Activated naive CD8-positive, alpha-beta T cell treated with anti-CD3 and anti-CD28 coated beads, Interleukin-2, amount 50 U/mL, for 24 hours (primary cell): ENCODE measurements around the gene RFFL.
"Not testable (repeated sequence)": the region's sequence is repeated elsewhere in the genome, so short reads cannot be mapped to it uniquely, and the experiment has no call there.

ENCODE experiments used
- ATAC-seq: fragments of 150-1000 bp; cut with Tn5 transposase; one replicate; pipeline ENCODE4 v1.10.0; 2021
- DNase-seq: peaks from one replicate; pipeline ENCODE4 v3.0.0; 2021
- H3K27ac Mint-ChIP-seq: one replicate; pipeline ENCODE4 v1.8.0; 2021; ENCODE audit warnings: mild to moderate bottlenecking, mixed read lengths
- H3K27me3 Mint-ChIP-seq: one replicate; pipeline ENCODE4 v1.8.0; 2021; ENCODE audit warnings: mixed read lengths
- H3K36me3 Mint-ChIP-seq: one replicate; pipeline ENCODE4 v1.8.0; 2021; ENCODE audit warnings: low read depth, mixed read lengths
- H3K4me1 Mint-ChIP-seq: one replicate; pipeline ENCODE4 v1.8.0; 2021; ENCODE audit warnings: mixed read lengths
- H3K4me3 Mint-ChIP-seq: one replicate; pipeline ENCODE4 v1.8.0; 2021; ENCODE audit warnings: mild to moderate bottlenecking, moderate library complexity, mixed read lengths
- H3K9me3 Mint-ChIP-seq: one replicate; pipeline ENCODE4 v1.8.0; 2021; ENCODE audit warnings: mixed read lengths

The RFFL gene

GRCh38 chr17:35018814-35019213, 44.7 kb downstream of the RFFL start:
- peaks cover 3% of the 10 kb centered on the region for H3K36me3 Mint-ChIP-seq
- DNase-seq (no peak), ATAC-seq (no peak)
- H3K27ac Mint-ChIP-seq, result no peak overlapping the region
- H3K4me3 Mint-ChIP-seq, result no peak overlapping the region
- peaks cover 35% of the 10 kb centered on the region for H3K4me1 Mint-ChIP-seq
- H3K9me3 Mint-ChIP-seq, result no peaks in the 10 kb centered on the region
- no peaks in the 10 kb centered on the region for H3K27me3 Mint-ChIP-seq

- H3K4me1 Mint-ChIP-seq, result peaks cover 18% of the 10 kb centered on the region
- no peak overlapping the region for H3K4me3 Mint-ChIP-seq
- no peaks in the 10 kb centered on the region for H3K9me3 Mint-ChIP-seq
- DNase-seq, result no peak
- ATAC-seq, result no peak
- no peak overlapping the region for H3K27ac Mint-ChIP-seq
- H3K27me3 Mint-ChIP-seq, result no peaks in the 10 kb centered on the region
- peaks cover 7% of the 10 kb centered on the region for H3K36me3 Mint-ChIP-seq
These were observed 46.5 kb downstream of the RFFL start for GRCh38 chr17:35017021-35017420.

GRCh38 chr17:35016369-35016768, 47.1 kb downstream of the RFFL start:
- no peaks in the 10 kb centered on the region for H3K27me3 Mint-ChIP-seq
- peaks cover 7% of the 10 kb centered on the region for H3K36me3 Mint-ChIP-seq
- H3K9me3 Mint-ChIP-seq, result no peaks in the 10 kb centered on the region
- DNase-seq (no peak), ATAC-seq (no peak)
- no peak overlapping the region for H3K27ac Mint-ChIP-seq
- H3K4me1 Mint-ChIP-seq, result peaks cover 11% of the 10 kb centered on the region
- H3K4me3 Mint-ChIP-seq, result no peak overlapping the region

- Mint-ChIP-seq H3K4me1 (no peaks in the 10 kb centered on the region), H3K36me3 (peaks cover 20% of the 10 kb centered on the region), H3K4me3 (no peak overlapping the region), H3K9me3 (no peaks in the 10 kb centered on the region), H3K27ac (no peak overlapping the region), H3K27me3 (no peaks in the 10 kb centered on the region)
- ATAC-seq (no peak), DNase-seq (no peak)
These were observed 51.8 kb downstream of the RFFL start for GRCh38 chr17:35011671-35012216.

GRCh38 chr17:35010093-35010492, 53.4 kb downstream of the RFFL start:
- DNase-seq (no peak), ATAC-seq (no peak)
- peaks cover 21% of the 10 kb centered on the region for H3K36me3 Mint-ChIP-seq
- H3K4me1 Mint-ChIP-seq, result no peaks in the 10 kb centered on the region
- H3K9me3 Mint-ChIP-seq, result no peaks in the 10 kb centered on the region
- no peaks in the 10 kb centered on the region for H3K27me3 Mint-ChIP-seq
- no peak overlapping the region for H3K4me3 Mint-ChIP-seq
- H3K27ac Mint-ChIP-seq, result no peak overlapping the region

GRCh38 chr17:35006961-35007360, 56.5 kb downstream of the RFFL start:
- Mint-ChIP-seq H3K9me3 (no peaks in the 10 kb centered on the region), H3K4me3 (no peak overlapping the region), H3K27me3 (no peaks in the 10 kb centered on the region), H3K4me1 (no peaks in the 10 kb centered on the region), H3K36me3 (peaks cover 25% of the 10 kb centered on the region), H3K27ac (peak overlapping the region; percentile 47)
- no peak for ATAC-seq
- DNase-seq, result no peak

- Mint-ChIP-seq H3K36me3 (peaks cover 28% of the 10 kb centered on the region), H3K4me3 (no peak overlapping the region), H3K27me3 (no peaks in the 10 kb centered on the region), H3K27ac (no peak overlapping the region), H3K4me1 (no peaks in the 10 kb centered on the region), H3K9me3 (no peaks in the 10 kb centered on the region)
- no peak for ATAC-seq
- DNase-seq, result no peak
These were observed 57.2 kb downstream of the RFFL start for GRCh38 chr17:35006345-35006744.

GRCh38 chr17:35003778-35004177, 59.7 kb downstream of the RFFL start:
- DNase-seq (no peak), ATAC-seq (no peak)
- no peak overlapping the region for H3K4me3 Mint-ChIP-seq
- no peaks in the 10 kb centered on the region for H3K4me1 Mint-ChIP-seq
- no peak overlapping the region for H3K27ac Mint-ChIP-seq
- no peaks in the 10 kb centered on the region for H3K27me3 Mint-ChIP-seq
- H3K36me3 Mint-ChIP-seq, result peaks cover 33% of the 10 kb centered on the region
- H3K9me3 Mint-ChIP-seq, result no peaks in the 10 kb centered on the region

GRCh38 chr17:35002876-35003551, 60.5 kb downstream of the RFFL start:
- DNase-seq (no peak), ATAC-seq (no peak)
- Mint-ChIP-seq H3K4me1 (peaks cover 3% of the 10 kb centered on the region), H3K9me3 (no peaks in the 10 kb centered on the region), H3K27me3 (no peaks in the 10 kb centered on the region), H3K36me3 (peaks cover 32% of the 10 kb centered on the region), H3K27ac (no peak overlapping the region), H3K4me3 (no peak overlapping the region)

GRCh38 chr17:35001549-35001948, 62.0 kb downstream of the RFFL start:
- no peak overlapping the region for H3K27ac Mint-ChIP-seq
- no peaks in the 10 kb centered on the region for H3K9me3 Mint-ChIP-seq
- H3K27me3 Mint-ChIP-seq, result no peaks in the 10 kb centered on the region
- H3K4me3 Mint-ChIP-seq, result no peak overlapping the region
- ATAC-seq (no peak), DNase-seq (no peak)
- H3K36me3 Mint-ChIP-seq, result peaks cover 25% of the 10 kb centered on the region
- peaks cover 3% of the 10 kb centered on the region for H3K4me1 Mint-ChIP-seq

GRCh38 chr17:35000965-35001364, 62.5 kb downstream of the RFFL start:
- peaks cover 29% of the 10 kb centered on the region for H3K36me3 Mint-ChIP-seq
- not testable (repeated sequence) for H3K4me1 Mint-ChIP-seq, H3K9me3 Mint-ChIP-seq, DNase-seq, H3K27ac Mint-ChIP-seq, H3K27me3 Mint-ChIP-seq, H3K4me3 Mint-ChIP-seq, ATAC-seq

- Mint-ChIP-seq H3K27me3 (no peaks in the 10 kb centered on the region), H3K4me1 (peaks cover 3% of the 10 kb centered on the region), H3K36me3 (peaks cover 37% of the 10 kb centered on the region), H3K4me3 (no peak overlapping the region), H3K9me3 (no peaks in the 10 kb centered on the region), H3K27ac (no peak overlapping the region)
- no peak for DNase-seq
- ATAC-seq, result no peak
These were observed 64.1 kb downstream of the RFFL start for GRCh38 chr17:34999456-34999855.

GRCh38 chr17:34998205-34998604, 65.3 kb downstream of the RFFL start:
- peaks cover 44% of the 10 kb centered on the region for H3K36me3 Mint-ChIP-seq
- H3K27ac Mint-ChIP-seq, result no peak overlapping the region
- peaks cover 3% of the 10 kb centered on the region for H3K4me1 Mint-ChIP-seq
- no peaks in the 10 kb centered on the region for H3K9me3 Mint-ChIP-seq
- H3K27me3 Mint-ChIP-seq, result no peaks in the 10 kb centered on the region
- DNase-seq (peak; percentile 72), ATAC-seq (peak; percentile 85)
- H3K4me3 Mint-ChIP-seq, result no peak overlapping the region

GRCh38 chr17:34997355-34997862, 66.1 kb downstream of the RFFL start:
- DNase-seq, result no peak
- ATAC-seq, result no peak
- no peak overlapping the region for H3K4me3 Mint-ChIP-seq
- H3K27ac Mint-ChIP-seq, result no peak overlapping the region
- H3K27me3 Mint-ChIP-seq, result no peaks in the 10 kb centered on the region
- H3K4me1 Mint-ChIP-seq, result peaks cover 5% of the 10 kb centered on the region
- peaks cover 44% of the 10 kb centered on the region for H3K36me3 Mint-ChIP-seq
- H3K9me3 Mint-ChIP-seq, result no peaks in the 10 kb centered on the region

- Mint-ChIP-seq H3K4me3 (no peak overlapping the region), H3K27ac (no peak overlapping the region), H3K4me1 (peaks cover 5% of the 10 kb centered on the region), H3K27me3 (no peaks in the 10 kb centered on the region), H3K36me3 (peaks cover 39% of the 10 kb centered on the region), H3K9me3 (no peaks in the 10 kb centered on the region)
- DNase-seq (no peak), ATAC-seq (no peak)
These were observed 66.9 kb downstream of the RFFL start for GRCh38 chr17:34996422-34997285.
